HG03064 (cell line): ENCODE measurements around the gene OAS2.
"Not testable (repeated sequence)": the region's sequence is repeated elsewhere in the genome, so short reads cannot be mapped to it uniquely, and the experiment has no call there.

Experiments
- ATAC-seq: cut with Tn5 transposase; IDR thresholded peaks from one replicate; pipeline ENCODE4 v1.9.1; 2021; ENCODE audit warnings: low read depth; ENCODE audit not compliant: unreplicated experiment

The OAS2 gene

DNA sequence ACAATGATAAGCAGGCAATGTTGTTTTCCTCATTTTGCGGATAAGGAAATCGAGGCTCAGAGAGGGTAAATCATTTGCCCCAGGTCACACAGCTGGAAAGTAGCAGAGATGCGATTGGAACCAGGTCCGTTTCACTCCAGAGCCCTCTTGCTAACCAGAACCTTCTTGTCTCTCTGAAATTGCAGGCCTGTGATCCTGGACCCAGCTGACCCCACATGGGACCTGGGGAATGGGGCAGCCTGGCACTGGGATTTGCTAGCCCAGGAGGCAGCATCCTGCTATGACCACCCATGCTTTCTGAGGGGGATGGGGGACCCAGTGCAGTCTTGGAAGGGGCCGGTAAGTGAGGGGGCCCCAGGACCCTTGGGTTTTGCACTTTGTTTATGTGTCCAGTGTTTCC is 30.6 kb upstream of the OAS2 start:
- no peak for ATAC-seq

GRCh38 chr12:112948806-112949205 is 29.5 kb upstream of the OAS2 start:
- ATAC-seq = no peak

DNA sequence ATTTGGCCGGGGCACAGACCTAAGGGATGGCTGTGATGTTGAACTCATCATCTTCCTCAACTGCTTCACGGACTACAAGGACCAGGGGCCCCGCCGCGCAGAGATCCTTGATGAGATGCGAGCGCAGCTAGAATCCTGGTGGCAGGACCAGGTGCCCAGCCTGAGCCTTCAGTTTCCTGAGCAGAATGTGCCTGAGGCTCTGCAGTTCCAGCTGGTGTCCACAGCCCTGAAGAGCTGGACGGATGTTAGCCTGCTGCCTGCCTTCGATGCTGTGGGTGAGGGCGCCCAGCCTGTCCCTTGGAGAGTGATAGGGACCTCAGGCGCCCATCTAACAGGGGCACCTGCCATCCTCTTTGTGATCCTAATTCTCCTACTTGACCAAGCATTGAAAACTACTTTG is 27.6 kb upstream of the OAS2 start:
- ATAC-seq = no peak

DNA sequence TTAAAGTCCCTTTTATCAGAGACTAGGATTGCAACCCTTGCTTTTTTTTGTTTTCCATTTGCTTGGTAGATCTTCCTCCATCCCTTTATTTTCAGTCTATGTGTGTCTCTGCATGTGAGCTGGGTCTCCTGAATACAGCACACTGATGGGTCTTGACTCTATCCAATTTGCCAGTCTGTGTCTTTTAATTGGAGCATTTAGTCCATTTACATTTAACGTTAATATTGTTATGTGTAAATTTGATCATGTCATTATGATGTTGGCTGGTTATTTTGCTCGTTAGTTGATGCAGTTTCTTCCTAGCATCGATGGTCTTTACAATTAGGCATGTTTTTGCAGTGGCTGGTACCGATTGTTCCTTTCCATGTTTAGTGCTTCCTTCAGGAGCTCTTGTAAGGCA is 21.2 kb upstream of the OAS2 start:
- ATAC-seq = not testable (repeated sequence)

- no peak for ATAC-seq
Measured at GRCh38 chr12:112961074-112961473, 17.2 kb upstream of the OAS2 start.

DNA sequence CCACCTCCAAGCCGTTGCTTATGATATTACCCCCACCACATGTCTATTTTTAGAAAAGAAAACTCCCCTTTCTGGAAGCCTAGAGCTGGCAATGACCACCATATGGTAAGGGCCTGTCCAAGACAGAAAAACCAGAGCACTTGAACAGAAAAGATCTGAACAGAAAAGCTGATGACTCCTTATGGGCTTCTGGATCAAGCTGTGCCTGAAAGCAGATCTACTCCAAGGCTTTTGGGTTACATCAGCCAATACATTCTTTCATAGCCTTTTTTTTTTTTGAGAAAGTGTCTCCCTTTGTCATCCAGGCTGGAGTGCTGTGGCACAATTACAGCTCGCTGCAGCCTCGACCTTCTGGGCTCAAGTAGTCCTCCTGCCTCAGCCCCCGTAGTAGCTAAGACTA is 16.8 kb upstream of the OAS2 start:
- no peak for ATAC-seq

DNA sequence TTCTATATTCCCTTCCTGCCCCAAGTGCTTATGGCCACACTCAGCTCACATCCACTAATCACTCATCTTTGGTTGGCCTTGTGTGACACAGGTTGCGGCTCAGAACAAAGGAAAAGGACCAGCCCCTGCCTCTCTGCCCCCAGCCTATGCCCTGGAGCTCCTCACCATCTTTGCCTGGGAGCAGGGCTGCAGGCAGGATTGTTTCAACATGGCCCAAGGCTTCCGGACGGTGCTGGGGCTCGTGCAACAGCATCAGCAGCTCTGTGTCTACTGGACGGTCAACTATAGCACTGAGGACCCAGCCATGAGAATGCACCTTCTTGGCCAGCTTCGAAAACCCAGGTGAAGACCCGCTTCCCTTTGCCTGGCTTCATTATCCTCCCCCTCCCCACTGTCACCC is 15.8 kb upstream of the OAS2 start:
- ATAC-seq = no peak

GRCh38 chr12:112963227-112963861 is 15.0 kb upstream of the OAS2 start:
- ATAC-seq = no peak

DNA sequence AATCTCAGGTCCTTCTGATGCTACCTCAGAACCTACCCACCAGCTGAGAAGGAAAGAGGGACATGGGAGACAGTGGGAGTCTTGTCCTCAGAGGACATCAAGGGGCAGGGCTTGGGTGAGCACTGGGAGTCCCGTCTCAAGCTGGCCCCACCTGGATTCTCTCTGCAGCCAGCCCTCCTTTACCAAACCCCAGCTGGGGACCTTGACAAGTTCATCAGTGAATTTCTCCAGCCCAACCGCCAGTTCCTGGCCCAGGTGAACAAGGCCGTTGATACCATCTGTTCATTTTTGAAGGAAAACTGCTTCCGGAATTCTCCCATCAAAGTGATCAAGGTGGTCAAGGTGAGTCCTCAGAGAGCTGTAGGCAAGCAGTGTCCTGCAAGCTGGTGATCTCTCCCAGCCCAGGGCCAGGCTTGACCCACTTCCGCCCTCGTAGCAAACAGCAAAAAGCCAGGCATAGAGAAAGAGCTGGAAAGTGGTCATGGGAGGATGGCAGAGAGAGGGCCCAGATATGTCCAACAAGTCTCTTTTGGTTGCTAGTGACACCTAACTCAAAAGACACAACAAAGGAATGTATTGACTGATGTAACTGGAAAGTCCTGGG is 14.2 kb upstream of the OAS2 start:
- ATAC-seq = no peak

- no peak for ATAC-seq
Measured at GRCh38 chr12:112964915-112965314, 13.4 kb upstream of the OAS2 start.

DNA sequence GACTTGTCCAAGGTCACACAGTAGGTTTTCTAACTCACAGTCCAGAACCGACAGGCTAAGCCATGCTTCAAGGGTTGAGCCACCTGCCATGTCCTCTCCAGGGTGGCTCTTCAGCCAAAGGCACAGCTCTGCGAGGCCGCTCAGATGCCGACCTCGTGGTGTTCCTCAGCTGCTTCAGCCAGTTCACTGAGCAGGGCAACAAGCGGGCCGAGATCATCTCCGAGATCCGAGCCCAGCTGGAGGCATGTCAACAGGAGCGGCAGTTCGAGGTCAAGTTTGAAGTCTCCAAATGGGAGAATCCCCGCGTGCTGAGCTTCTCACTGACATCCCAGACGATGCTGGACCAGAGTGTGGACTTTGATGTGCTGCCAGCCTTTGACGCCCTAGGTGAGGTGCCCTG is 12.7 kb upstream of the OAS2 start:
- ATAC-seq = no peak

DNA sequence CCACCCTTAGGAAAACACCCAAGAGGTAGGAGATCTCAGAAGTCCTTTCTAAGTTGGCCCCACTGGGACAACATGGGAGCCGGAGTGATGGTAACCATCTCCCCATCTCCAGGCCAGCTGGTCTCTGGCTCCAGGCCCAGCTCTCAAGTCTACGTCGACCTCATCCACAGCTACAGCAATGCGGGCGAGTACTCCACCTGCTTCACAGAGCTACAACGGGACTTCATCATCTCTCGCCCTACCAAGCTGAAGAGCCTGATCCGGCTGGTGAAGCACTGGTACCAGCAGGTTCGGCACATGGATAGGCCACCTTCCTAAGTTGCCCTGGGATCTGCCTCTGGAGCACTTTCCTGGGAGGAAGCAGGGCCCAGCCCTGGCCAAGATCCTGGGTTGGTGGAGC is 11.0 kb upstream of the OAS2 start:
- no peak for ATAC-seq

DNA sequence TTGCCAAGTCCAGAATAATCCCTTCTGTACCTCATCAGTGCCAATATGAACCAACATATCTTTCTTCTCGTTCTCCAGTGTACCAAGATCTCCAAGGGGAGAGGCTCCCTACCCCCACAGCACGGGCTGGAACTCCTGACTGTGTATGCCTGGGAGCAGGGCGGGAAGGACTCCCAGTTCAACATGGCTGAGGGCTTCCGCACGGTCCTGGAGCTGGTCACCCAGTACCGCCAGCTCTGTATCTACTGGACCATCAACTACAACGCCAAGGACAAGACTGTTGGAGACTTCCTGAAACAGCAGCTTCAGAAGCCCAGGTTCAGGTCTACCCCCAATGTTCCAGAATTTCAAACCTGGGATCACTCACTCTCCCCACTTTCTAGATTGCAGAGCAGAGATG is 10.5 kb upstream of the OAS2 start:
- no peak for ATAC-seq

DNA sequence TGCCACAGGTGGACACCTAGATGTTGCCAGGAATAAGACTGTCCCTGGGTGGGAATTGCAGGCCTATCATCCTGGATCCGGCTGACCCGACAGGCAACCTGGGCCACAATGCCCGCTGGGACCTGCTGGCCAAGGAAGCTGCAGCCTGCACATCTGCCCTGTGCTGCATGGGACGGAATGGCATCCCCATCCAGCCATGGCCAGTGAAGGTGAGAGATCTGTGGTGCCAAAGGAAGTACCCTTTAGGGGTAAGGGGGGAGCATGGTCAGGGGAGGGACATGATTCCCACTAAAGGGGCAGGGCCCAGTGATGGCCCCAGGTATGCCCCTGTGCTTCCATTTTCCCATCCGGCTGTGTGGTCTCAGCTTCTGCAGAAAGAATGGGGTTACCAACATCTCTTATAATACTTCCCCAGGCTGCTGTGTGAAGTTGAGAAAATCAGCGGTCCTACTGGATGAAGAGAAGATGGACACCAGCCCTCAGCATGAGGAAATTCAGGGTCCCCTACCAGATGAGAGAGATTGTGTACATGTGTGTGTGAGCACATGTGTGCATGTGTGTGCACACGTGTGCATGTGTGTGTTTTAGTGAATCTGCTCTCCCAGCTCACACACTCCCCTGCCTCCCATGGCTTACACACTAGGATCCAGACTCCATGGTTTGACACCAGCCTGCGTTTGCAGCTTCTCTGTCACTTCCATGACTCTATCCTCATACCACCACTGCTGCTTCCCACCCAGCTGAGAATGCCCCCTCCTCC is 8.6 kb upstream of the OAS2 start:
- ATAC-seq = no peak

- no peak for ATAC-seq
Measured at GRCh38 chr12:112970391-112970790, 7.9 kb upstream of the OAS2 start.

GRCh38 chr12:112971248-112971647 is 7.1 kb upstream of the OAS2 start:
- ATAC-seq = no peak

DNA sequence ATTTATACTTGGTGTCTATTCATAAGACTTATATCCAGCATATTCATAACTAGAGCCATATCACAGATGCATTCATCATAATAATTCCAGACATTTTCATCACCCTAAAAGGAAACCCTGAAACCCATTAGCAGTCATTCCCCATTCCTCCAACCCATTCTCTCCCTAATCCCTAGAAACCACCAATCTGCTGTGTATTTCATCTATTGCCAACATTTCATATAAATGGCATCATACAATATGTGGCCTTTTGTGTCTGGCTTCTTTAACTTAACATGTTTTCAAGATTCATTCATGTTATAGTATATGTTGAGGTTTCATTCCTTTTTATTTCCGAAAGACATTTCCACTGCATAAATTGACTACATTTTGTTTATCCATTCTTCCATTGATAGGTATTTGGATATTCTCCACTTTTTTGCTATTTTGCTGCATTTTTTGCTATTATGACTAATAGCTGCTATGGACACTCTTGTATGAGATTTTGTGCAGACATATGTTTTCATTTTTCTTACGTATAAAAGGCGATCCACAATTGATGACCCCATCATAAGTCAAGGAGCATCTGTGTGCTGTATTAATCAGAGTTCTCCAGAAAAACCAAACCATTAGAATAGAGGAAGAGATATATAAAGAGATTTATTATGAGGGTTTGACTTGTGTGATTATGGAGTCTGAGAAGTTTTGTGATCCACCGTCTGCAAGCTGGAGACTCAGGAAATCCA is 5.1 kb upstream of the OAS2 start:
- ATAC-seq = no peak

GRCh38 chr12:112973818-112974231 is 4.5 kb upstream of the OAS2 start:
- no peak for ATAC-seq

DNA sequence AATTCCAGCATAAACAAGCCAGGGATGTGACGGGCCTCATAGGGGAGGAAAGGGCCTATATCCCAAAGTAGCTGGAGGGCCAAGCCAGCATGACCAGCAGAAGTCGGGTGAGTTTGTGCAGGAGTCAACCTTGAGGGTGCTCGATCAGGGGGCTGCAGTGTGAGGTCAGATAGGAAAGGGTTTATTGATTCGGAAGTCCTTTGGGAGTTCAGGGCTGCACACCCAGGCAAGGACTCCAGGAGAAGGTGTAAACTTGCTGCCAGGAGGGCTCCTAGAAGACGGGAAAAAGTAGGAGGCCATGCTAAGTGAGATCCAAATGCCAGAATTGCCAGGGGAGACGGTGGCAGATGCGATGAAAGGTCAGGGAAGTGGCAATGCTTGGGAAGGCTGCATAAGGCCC is 3.4 kb upstream of the OAS2 start:
- no peak for ATAC-seq

DNA sequence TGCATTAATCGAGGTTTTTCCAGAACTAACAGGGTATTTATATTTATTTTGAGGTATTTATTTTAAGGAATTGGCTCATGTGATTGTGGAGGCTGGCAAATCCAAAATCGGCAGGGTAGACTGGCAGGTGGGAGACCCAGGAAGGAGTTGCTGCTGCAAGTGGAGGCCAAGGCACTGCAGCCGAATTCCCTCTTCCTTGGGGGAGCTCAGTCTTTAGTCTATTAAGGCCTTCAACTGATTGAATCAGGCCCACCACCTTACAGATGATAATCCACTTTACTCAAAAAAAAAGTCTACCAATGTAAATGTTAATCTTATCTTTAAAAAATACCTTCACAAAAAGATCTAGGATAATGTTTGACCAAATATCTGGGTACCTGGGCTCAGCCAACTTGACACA is 1.2 kb upstream of the OAS2 start:
- ATAC-seq = no peak

DNA sequence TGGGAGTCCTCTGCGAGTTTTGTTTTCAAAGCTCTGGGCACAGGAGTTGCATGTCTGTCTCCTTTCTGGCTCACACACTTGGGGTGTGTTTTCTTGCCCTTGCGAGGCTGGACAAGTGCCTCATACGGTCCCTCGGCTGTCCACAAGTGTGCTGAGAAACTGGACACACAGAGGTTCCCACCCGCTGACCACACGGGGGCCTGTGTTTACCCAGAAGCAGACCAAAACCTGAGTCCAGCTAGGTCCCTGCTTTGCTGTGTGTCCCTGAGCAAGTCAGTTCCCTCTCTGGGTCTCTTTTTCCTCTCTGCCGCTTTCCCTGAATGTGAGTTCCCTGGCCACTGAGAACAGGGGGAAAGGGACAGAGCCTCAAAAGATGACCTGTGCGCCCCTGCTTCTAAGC is 678 bp upstream of the OAS2 start:
- ATAC-seq = no peak
